ENCODE data around the gene CAPN10. TPM values are rescaled to one million over a fixed set of nuclear protein-coding genes. Genes with fewer than 3 reads are reported as not detected.

The CAPN10 gene
- total and polyA plus RNA-seq, 4 donors: 15.0 to 50.8 (median 41.8) TPM

GRCh38 chr2:240601061-240601830 is 14.7 kb downstream of the CAPN10 start:
- Histone ChIP-seq H3K27ac (ENCODE audit: low read depth, low read length) (no peak overlapping the region), H3K36me3 (ENCODE audit: control insufficient read depth, insufficient read depth, low read length) (peaks cover 78% of the 10 kb centered on the region), H3K4me3 (ENCODE audit: low read depth, low read length) (no peak overlapping the region), H3K9me3 (ENCODE audit: control insufficient read depth, insufficient read depth, low read length) (no peaks in the 10 kb centered on the region), H3K27me3 (ENCODE audit: control insufficient read depth, insufficient read depth, low read length) (no peaks in the 10 kb centered on the region), H3K4me1 (ENCODE audit: control insufficient read depth, insufficient read depth, low read length) (peaks cover 19% of the 10 kb centered on the region)
- WGBS (ENCODE audit: insufficient coverage): 86% methylated on average over 20 of the region's 20 CpGs
- no peak for DNase-seq (ENCODE audit: low read depth in 4 of 6, low spot score in 6 of 6)

- WGBS (ENCODE audit: insufficient coverage): 91% methylated on average over 11 of the region's 11 CpGs
- no peak overlapping the region for H3K27ac ChIP-seq (ENCODE audit: low read depth, low read length)
- DNase-seq (ENCODE audit: low read depth in 4 of 6, low spot score in 6 of 6): no peak
- no peaks in the 10 kb centered on the region for H3K9me3 ChIP-seq (ENCODE audit: control insufficient read depth, insufficient read depth, low read length)
- H3K4me1 ChIP-seq (ENCODE audit: control insufficient read depth, insufficient read depth, low read length): peaks cover 14% of the 10 kb centered on the region
- H3K36me3 ChIP-seq (ENCODE audit: control insufficient read depth, insufficient read depth, low read length): peaks cover 72% of the 10 kb centered on the region
- no peak overlapping the region for H3K4me3 ChIP-seq (ENCODE audit: low read depth, low read length)
- H3K27me3 ChIP-seq (ENCODE audit: control insufficient read depth, insufficient read depth, low read length): no peaks in the 10 kb centered on the region
These were observed 15.3 kb downstream of the CAPN10 start for GRCh38 chr2:240601831-240602160.

- H3K9me3 ChIP-seq (ENCODE audit: control insufficient read depth, insufficient read depth, low read length): no peaks in the 10 kb centered on the region
- no peak for DNase-seq (ENCODE audit: low read depth in 4 of 6, low spot score in 6 of 6)
- H3K4me3 ChIP-seq (ENCODE audit: low read depth, low read length): no peak overlapping the region
- H3K36me3 ChIP-seq (ENCODE audit: control insufficient read depth, insufficient read depth, low read length): peaks cover 66% of the 10 kb centered on the region
- WGBS (ENCODE audit: insufficient coverage): 90% methylated on average over 31 of the region's 32 CpGs
- H3K27me3 ChIP-seq (ENCODE audit: control insufficient read depth, insufficient read depth, low read length): no peaks in the 10 kb centered on the region
- H3K27ac ChIP-seq (ENCODE audit: low read depth, low read length): no peak overlapping the region
- peaks cover 9% of the 10 kb centered on the region for H3K4me1 ChIP-seq (ENCODE audit: control insufficient read depth, insufficient read depth, low read length)
These were observed 15.9 kb downstream of the CAPN10 start for GRCh38 chr2:240602266-240603050.

GRCh38 chr2:240603081-240603835 is 16.7 kb downstream of the CAPN10 start:
- 92% methylated on average over 14 of the region's 22 CpGs for WGBS (ENCODE audit: insufficient coverage)
- DNase-seq (ENCODE audit: low read depth in 4 of 6, low spot score in 6 of 6): no peak
- Histone ChIP-seq H3K4me3 (ENCODE audit: low read depth, low read length) (no peak overlapping the region), H3K27me3 (ENCODE audit: control insufficient read depth, insufficient read depth, low read length) (no peaks in the 10 kb centered on the region), H3K4me1 (ENCODE audit: control insufficient read depth, insufficient read depth, low read length) (peaks cover 9% of the 10 kb centered on the region), H3K36me3 (ENCODE audit: control insufficient read depth, insufficient read depth, low read length) (peaks cover 58% of the 10 kb centered on the region), H3K9me3 (ENCODE audit: control insufficient read depth, insufficient read depth, low read length) (no peaks in the 10 kb centered on the region), H3K27ac (ENCODE audit: low read depth, low read length) (no peak overlapping the region)

GRCh38 chr2:240603846-240604245 is 17.3 kb downstream of the CAPN10 start:
- Histone ChIP-seq H3K4me1 (ENCODE audit: control insufficient read depth, insufficient read depth, low read length) (peaks cover 9% of the 10 kb centered on the region), H3K27me3 (ENCODE audit: control insufficient read depth, insufficient read depth, low read length) (no peaks in the 10 kb centered on the region), H3K27ac (ENCODE audit: low read depth, low read length) (no peak overlapping the region), H3K9me3 (ENCODE audit: control insufficient read depth, insufficient read depth, low read length) (no peaks in the 10 kb centered on the region), H3K36me3 (ENCODE audit: control insufficient read depth, insufficient read depth, low read length) (peaks cover 52% of the 10 kb centered on the region), H3K4me3 (ENCODE audit: low read depth, low read length) (no peak overlapping the region)
- DNase-seq (ENCODE audit: low read depth in 4 of 6, low spot score in 6 of 6): no peak
- 97% methylated on average over 9 of the region's 10 CpGs for WGBS (ENCODE audit: insufficient coverage)

GRCh38 chr2:240604291-240604938 is 17.9 kb downstream of the CAPN10 start:
- Histone ChIP-seq H3K27me3 (ENCODE audit: control insufficient read depth, insufficient read depth, low read length) (no peaks in the 10 kb centered on the region), H3K4me3 (ENCODE audit: low read depth, low read length) (no peak overlapping the region), H3K27ac (ENCODE audit: low read depth, low read length) (no peak overlapping the region), H3K9me3 (ENCODE audit: control insufficient read depth, insufficient read depth, low read length) (no peaks in the 10 kb centered on the region), H3K4me1 (ENCODE audit: control insufficient read depth, insufficient read depth, low read length) (peaks cover 9% of the 10 kb centered on the region), H3K36me3 (ENCODE audit: control insufficient read depth, insufficient read depth, low read length) (peaks cover 46% of the 10 kb centered on the region)
- DNase-seq (ENCODE audit: low read depth in 4 of 6, low spot score in 6 of 6): peak in 5 of 6 donors; percentile 15 to 80 (median 43)
- 26% methylated on average over 8 of the region's 11 CpGs for WGBS (ENCODE audit: insufficient coverage)

- WGBS (ENCODE audit: insufficient coverage): 92% methylated on average over 15 of the region's 19 CpGs
- Histone ChIP-seq H3K4me1 (ENCODE audit: control insufficient read depth, insufficient read depth, low read length) (peaks cover 9% of the 10 kb centered on the region), H3K27ac (ENCODE audit: low read depth, low read length) (no peak overlapping the region), H3K9me3 (ENCODE audit: control insufficient read depth, insufficient read depth, low read length) (no peaks in the 10 kb centered on the region), H3K27me3 (ENCODE audit: control insufficient read depth, insufficient read depth, low read length) (no peaks in the 10 kb centered on the region), H3K36me3 (ENCODE audit: control insufficient read depth, insufficient read depth, low read length) (peaks cover 41% of the 10 kb centered on the region), H3K4me3 (ENCODE audit: low read depth, low read length) (no peak overlapping the region)
- no peak for DNase-seq (ENCODE audit: low read depth in 4 of 6, low spot score in 6 of 6)
These were observed 18.6 kb downstream of the CAPN10 start for GRCh38 chr2:240604939-240605716.

- no peak overlapping the region for H3K4me3 ChIP-seq (ENCODE audit: low read depth, low read length)
- peaks cover 32% of the 10 kb centered on the region for H3K36me3 ChIP-seq (ENCODE audit: control insufficient read depth, insufficient read depth, low read length)
- 84% methylated on average over 11 of the region's 12 CpGs for WGBS (ENCODE audit: insufficient coverage)
- H3K4me1 ChIP-seq (ENCODE audit: control insufficient read depth, insufficient read depth, low read length): peaks cover 9% of the 10 kb centered on the region
- H3K27me3 ChIP-seq (ENCODE audit: control insufficient read depth, insufficient read depth, low read length): no peaks in the 10 kb centered on the region
- no peak overlapping the region for H3K27ac ChIP-seq (ENCODE audit: low read depth, low read length)
- no peaks in the 10 kb centered on the region for H3K9me3 ChIP-seq (ENCODE audit: control insufficient read depth, insufficient read depth, low read length)
- no peak for DNase-seq (ENCODE audit: low read depth in 4 of 6, low spot score in 6 of 6)
These were observed 19.6 kb downstream of the CAPN10 start for GRCh38 chr2:240605867-240606743.

All from spinal cord (tissue), 10 donors.